Activated CD4-positive, CD25-positive, alpha-beta regulatory T cell treated with anti-CD3 and anti-CD28 coated beads, Interleukin-2, amount 50 U/mL, for 16 hours (primary cell): ENCODE results near the gene EPS15.
"Not testable (repeated sequence)": the region's sequence is repeated elsewhere in the genome, so short reads cannot be mapped to it uniquely, and the experiment has no call there.

Experiments
- DNase-seq: peaks from one replicate; pipeline ENCODE4 v3.0.0-alpha.2; 2020; ENCODE audit warnings: low read depth, low spot score

The EPS15 gene

DNA sequence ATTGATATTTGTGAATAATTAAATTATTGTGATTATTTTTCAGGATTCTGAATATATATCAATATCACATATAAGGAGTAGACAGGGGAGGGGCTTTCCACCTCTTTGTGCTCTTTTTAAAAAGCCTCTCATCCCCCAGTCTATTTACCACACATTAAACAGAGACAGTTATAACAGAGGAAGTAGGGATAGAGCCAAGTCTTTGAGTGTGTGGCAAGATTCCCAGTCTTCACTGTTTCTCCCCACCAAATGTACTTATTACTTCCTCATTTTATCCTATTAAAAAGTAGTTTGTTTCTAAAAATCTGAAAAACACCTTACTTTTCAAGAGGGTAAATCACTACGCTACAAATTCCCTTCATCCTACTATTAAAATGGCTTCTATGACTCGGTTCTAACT lies 46.7 kb downstream of the EPS15 start:
- no peak for DNase-seq

DNA sequence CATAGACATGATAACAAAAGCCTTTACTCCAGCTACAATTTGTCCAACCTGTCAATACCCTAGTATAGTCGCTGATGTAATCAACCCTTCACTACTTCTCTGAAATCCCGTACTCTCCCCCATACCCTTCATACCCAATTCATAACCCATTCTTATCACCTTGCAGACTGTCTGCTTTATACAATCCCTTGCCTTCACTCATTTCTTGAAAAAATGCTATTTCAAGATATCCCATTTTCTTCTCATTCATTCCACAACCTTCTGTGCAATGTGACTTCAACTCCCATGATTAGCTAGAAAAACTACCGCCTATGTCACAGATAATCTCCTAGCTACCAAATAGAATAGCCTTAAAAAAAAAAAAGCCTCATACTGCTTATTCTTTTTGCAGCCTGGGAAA lies 49.5 kb downstream of the EPS15 start:
- DNase-seq: no peak

DNA sequence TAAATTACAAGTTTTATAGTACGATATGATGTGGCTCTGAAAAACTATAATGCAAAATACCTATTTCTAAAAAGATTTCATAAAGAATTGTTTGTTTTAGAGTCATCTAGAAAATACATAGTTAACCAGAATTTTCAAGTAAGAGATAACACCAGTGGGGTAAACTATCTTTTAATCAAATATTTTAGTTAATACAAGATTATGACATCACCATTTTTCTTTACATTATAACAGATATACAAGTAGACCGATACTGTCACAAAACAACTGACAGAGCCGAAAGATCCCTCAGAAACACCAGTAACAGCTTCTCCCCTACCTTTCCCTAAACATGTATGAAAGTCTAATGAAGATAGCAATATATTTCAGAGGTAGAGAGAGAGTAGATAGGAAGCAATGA lies 54.2 kb downstream of the EPS15 start:
- DNase-seq: no peak

DNA sequence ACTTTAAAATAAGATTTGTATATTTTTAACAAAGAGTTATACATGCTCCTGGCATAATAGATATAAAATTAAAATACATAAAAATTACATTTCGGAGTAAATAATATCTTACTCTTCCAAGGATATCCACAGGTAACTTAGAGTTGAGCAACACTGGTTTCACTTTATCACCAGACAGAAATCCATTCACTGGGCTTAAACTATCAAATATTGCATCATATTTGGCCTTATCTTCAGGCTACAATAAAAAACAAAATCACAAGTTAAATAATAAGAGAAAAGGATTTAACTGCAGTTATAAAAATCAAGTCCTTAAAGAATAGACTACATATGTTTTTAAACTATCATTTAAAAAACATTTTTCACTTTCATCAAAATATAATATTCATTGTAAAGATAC lies 55.5 kb downstream of the EPS15 start:
- DNase-seq: no peak

DNA sequence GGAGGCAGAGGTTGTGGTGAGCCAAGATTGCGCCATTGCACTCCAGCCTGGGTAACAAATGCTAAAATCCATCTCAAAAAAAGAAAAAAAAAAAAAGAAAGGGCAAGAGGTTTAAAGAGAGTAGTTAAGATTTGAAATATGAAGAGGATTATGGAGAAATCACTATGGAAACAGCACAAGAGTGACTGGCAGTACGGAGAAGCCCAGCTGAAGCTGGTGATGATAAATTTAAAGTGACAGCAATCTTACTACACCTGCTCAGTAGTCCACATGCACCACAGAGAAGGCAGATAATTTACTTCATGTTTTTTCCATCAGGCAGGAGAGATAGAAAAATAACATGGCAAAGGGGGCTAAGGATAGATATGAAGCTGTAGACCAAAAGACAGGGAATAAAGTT lies 56.8 kb downstream of the EPS15 start:
- not testable (repeated sequence) for DNase-seq

DNA sequence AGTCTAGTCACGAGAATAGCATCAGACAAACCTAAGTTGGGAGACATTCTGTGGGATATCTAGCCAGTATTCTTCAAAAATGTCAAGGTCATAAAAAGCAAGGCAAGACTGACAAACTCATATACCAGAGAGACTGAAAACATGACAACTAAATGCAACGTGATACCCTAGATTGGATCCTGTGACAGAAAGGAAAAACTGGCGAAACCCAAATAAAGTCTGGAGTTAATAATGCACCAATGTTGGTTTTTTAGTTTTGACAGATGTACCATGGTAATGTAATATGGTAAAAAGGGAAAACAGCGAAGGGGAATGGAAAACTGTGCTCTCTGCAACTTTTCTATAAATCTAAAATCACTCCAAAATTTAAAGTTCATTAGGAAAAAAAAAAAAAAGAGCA lies 64.5 kb downstream of the EPS15 start:
- no peak for DNase-seq

DNA sequence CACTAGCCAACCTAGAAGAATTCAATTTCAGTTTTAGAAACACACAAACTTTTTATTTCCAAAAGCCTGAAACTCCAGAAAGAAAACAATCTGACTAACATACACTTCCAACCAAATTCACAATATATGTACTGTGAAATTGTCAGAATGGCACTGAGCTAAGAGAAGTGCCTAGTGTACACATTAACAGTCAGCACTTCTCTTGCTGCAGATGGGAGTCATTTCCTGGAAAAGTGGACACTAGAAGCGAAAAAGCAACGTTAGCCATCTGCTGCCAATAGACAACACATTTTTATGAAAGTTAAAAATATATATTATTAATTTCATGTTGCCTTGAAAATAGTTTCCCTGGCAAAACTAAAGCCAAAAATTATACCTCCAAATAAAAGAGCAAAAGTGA lies 66.1 kb downstream of the EPS15 start:
- no peak for DNase-seq

DNA sequence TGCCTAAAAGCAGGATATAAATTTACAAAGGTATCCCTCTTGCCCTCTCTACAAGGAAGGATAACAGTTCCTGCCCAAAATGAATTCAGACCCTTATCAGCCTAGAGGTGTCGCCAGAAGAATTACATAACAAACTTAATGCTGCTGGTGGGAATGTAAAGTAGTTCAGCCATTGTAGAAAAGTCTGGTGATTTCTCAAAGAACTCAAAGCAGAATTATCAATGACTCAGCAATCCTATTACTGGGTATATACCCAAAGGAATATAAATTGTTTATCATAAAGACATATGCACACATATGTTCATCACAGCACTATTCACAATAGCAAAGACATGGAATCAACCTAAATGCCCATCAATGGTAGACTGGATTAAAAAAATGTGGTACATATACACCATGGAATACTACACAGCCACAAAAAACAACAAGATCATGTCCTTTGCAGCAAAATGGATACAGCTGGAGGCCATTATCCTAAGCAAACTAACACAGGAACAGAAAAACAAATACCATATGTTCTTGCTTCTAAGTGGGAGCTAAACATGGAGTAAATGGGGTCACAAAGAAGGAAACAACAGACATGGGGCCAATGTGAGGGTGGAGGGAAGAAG lies 70.1 kb downstream of the EPS15 start:
- not testable (repeated sequence) for DNase-seq

DNA sequence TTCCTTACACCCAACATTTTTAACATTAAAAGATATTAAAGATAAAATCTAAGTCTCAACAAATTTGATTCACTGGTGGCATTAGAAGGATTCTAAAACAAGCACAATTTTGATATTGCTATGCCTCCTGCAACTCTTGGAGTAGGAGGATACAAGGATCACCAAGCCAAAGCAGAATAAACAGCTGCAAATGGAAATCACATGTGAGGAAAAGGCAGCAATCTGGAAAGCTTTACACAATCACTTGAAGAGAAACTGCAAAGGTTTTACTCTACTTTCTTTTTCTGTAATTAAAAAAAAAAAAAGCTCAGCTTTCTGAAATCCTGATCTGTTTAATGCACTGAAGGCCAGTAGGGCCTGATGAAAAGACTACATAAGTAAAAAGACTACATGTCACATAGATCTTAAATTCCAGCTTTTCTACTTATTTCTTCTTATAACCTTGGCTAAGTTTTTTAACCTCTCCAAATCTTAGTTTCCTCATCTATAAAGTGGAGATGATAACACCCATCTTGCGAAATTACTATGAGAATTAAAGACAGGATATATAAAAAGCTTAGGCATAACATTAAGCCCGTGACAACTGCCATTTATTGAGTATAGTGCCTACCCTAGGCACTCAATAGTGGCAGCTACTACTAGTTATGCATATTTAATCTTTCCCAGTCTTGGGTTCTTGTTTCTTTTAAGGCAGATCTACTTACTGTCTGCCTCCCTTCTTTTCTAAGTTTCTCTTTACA lies 73.5 kb downstream of the EPS15 start:
- DNase-seq: no peak

DNA sequence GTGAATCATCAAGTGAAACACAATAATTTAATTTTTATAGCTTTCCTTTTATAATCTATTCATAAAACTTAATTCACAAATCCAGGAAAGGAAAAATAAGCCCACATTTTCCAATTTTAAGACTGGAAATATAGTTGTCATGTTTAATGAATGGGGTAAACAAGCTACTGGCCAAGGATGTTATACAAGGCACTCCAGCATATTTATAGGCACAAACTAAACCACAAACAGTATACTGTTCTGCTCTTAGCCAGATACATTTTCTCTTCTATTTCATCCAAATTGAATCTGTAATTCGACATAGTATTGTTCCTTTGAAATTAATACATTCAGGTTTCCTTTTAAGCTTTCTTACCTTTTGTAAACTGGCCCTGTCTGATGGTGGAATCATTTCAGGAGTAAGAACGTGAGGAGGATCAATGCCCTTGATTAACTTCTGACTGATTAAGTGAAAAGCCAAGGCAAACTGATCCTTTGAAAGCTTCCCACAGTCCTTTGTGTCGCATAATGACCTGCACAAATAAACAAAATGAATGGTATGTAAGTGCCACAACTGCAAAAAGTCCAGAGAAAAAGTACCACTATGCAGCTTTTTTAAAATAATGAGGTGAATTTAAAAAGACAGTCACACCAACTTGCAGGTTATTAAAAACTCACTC lies 74.4 kb downstream of the EPS15 start:
- no peak for DNase-seq

DNA sequence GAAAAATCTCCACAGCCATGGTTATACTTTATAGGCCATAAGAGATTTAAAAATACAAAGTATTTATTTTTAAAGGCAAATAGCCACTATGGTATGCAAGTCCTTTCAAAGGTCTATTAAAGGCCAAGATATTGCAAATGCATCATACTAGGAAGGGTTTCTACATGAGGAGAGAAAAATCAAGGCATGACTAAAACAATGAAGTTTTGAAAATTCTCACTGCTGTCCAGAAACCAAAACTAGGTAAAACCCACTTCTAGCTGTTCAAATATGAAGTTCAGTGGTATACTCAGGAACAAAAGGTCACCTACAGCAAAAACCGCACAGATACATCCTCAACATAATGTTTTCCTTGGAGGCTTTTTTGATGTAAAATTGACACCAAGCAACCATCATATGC lies 75.0 kb downstream of the EPS15 start:
- DNase-seq: no peak

DNA sequence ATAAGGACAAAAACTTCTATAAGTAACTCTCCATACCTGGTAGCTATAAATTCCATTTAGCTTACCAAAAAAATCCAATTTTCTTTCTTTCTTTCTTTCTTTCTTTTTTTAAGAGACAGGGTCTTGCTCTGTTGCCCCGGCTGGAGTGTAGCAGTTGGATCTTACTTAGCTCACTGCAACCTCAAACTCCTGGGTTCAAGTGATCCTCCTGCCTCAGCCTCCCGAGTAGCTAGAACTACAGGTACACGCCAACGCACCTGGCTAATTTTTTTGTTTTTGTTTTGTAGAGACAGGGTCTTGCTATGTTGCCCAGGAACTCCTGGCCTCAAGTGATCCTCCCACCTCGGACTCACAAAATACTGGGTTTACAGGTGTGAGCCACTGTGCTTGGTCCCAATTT lies 75.5 kb downstream of the EPS15 start:
- no peak for DNase-seq

DNA sequence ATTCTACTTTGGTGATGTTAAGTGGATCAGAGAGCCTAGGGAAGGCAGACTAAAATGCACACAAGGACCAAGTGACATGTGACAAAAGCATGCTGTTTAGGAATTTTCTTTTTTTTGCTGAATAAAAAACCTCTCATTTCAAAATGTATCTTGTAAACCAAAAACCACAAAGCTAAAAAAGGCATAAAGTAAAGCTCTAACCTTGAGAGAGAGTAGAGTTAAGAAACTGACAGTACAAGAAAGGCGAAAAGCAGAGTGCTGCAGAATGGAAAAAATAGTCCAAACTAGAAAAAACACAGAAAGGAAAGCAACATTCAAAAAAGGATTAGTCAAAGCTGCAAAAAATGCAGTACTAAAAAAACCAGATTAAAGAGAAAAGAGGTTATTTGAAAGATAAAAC lies 76.5 kb downstream of the EPS15 start:
- no peak for DNase-seq

DNA sequence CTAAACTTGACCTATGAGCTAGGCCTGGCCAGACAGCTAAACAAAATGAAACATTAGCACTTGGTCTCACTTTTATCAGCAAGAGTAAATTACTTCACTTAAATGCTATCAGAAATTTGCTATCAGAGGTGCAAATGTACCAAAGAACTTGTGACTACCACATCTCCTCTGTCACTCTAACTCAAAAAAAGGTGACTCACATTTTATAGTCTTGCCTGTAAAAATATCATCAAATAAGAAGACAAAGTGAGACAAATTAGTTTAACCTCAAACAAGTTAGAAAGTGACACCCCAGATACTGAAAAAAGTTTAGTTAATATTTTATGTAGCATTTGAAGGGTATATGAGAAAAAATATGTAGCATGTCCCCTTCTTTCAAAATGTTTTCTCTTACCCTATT lies 76.9 kb downstream of the EPS15 start:
- no peak for DNase-seq

DNA sequence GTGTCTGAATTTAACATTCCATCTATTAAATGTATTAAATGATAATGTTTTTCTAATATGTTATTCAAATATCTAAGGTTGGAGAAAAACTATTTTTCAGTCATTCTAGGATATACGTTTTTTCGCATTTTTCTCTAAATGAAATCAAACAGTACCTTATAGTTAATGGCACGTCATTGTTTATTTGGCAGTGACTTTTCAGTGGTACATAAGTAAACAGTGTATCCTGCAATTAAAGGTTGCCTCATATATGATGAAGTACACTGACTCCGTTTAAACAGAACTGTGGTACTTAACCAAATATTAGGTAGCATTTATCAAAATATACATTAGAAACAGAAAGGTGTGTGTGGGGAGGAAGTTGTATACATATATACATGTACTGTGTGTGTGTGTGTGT lies 79.2 kb downstream of the EPS15 start:
- DNase-seq: no peak

DNA sequence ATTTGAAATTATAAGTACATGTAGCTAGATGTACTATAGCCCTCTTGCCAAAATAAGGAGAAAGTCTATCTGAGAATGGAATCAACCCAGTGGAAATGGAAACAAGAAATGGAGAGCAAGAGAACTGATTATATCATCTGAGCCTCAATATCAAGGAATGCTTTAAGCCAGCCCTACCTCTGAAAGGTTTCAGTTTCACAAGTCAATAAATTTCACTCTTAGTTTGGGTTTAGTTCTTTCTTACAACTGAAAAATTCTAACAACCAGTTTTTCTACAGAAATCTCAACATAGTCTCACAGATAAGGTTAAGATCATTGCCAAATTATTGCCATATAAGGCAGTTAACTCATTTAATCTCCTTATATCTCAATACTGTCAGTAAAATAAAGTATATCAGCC lies 80.0 kb downstream of the EPS15 start:
- DNase-seq: no peak

DNA sequence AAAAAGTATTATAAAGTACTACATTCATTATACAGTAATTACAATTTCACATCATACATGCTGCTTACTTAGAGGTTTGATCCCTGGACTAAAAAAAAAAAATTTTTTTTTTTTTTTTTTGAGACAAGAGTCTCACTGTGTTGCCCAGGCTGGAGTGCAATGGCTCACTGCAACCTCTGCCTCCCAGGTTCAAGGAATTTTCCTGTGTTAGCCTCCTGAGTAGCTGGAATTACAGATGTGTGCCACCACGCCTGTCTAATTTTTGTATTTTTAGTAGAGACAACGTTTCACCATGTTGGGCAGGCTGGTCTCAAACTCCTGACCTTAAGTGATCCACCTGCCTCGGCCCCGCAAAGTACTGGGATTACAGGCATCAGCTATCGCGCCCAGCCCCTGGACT lies 81.7 kb downstream of the EPS15 start:
- not testable (repeated sequence) for DNase-seq

DNA sequence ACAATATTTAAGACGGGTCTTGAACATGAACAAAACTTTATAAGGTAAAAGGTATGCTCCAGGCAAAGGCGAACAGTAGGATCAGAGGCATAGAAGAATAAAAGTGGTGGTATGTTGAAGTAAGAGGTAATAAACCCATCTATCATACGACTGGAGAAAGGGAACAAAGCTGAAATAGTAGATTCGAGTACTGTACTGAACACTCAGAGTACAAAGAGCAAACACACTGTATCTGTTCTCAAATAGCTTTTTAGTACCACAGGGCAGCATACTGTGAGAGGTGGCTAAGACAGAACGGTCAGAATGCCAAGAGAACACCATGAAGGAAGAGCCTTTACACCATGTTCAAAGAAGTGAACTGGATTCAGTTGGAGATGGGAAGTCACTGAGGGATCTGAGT lies 83.2 kb downstream of the EPS15 start:
- DNase-seq: no peak

DNA sequence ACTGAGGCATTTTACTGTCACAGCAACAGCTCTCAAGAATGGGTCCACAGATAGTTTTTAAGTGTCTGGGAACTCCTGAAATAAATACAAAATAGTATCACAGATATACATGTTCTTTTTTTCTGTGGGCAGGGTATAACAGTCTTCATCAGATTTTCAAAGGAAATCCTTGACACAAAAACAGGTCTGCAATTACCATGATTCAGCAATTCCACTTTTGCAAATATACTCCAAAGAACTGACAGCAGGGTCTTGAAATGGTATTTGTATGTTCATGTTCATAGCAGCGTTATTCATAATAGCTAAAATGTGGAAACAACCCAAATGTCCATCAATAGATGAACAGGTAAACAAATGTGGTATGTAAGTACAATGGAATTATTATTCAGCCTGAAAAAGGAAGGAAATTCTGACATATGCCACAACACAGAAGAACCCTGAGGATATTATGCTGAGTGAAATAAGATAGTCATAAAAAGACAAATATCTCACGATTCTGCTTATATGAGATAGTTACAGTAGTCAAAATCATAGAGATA lies 85.0 kb downstream of the EPS15 start:
- DNase-seq: no peak

DNA sequence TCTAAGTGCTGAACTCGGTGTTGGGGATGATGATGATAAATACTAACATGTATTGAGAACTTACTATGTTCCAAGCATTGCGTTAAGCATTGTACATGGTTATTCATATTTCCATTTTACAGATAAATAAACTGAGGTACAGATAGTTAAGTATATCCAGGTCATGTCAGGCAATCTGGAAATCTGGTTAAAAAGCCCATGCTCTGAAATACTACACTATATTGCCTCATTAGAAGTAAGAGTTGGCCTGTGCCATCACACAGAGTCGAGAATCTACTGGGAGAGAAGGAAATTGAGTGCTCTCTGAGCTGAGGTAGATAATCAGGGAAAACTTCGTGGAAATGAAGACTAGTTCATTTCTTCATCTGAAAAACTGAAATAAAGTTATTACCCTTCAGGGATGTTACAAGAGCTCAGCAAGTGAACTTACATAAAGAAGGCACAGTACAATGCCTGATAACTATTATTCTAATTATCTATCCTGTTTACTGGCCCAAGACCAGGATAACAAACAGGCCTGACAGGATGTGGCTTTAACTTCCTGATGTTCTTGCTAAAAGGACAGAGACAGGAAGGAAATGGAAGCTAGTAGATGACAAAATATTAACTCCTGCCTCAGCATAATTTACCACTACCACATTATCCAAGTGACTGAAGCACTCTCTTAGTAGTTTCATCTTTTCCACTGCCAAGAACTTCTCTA lies 85.6 kb downstream of the EPS15 start:
- no peak for DNase-seq

DNA sequence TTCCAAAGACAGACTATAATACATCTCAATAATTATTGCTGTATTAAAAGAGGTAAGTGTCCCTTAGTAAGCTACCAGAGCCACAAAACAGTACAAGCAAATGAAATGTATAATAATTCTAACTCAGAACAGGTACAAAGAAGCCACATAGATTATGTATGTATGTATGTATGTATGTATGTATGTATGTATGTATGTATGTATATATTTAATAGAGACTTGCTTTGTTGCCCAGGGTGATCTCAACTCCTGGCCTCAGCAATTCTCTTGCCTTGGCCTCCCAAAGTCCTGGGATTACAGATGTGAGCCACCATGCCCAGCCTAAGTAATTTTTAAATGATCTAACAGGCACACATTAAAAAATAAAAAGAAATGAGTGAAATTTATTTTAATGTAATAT lies 86.9 kb downstream of the EPS15 start:
- DNase-seq: no peak

DNA sequence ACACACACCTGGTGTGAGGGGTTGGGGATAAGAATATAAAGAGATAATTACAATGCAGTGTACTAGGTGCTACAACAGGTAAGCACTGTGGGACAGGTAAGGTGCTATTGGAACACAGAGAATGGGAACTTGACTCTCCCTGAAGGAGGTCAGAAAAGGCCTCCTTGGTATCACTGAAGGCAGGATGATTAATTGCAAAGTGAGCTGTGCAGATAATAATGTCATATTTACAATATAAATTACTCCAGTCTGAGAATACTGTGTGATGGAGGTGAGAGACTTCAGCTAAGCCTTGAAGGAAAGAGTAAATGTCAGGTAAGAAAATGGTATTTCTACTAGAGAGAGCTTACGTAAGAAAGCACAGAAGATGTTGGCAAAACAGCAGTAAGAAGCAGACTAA lies 91.6 kb downstream of the EPS15 start:
- no peak for DNase-seq
